Measurements from ENCODE around the gene ARHGAP10.

ARHGAP10 gene

GRCh38 chr4:147950261-147950660 lies 218.4 kb downstream of the ARHGAP10 start:
- DNase-seq (ENCODE audit: low read depth in 2 of 2), result no peak

- DNase-seq (ENCODE audit: low read depth in 2 of 2), result no peak
Measured at GRCh38 chr4:147950841-147951240, 219.0 kb downstream of the ARHGAP10 start.

GRCh38 chr4:147954850-147955249 lies 223.0 kb downstream of the ARHGAP10 start:
- DNase-seq (ENCODE audit: low read depth in 2 of 2), result peak in 1 of 2 experiments; percentile 25

- no peak for DNase-seq (ENCODE audit: low read depth in 2 of 2)
Measured at GRCh38 chr4:147955827-147956558, 224.1 kb downstream of the ARHGAP10 start.

- no peak for DNase-seq (ENCODE audit: low read depth in 2 of 2)
Measured at GRCh38 chr4:147957446-147957845, 225.6 kb downstream of the ARHGAP10 start.

- no peak for DNase-seq (ENCODE audit: low read depth in 2 of 2)
Measured at GRCh38 chr4:147958057-147958456, 226.2 kb downstream of the ARHGAP10 start.

DNA sequence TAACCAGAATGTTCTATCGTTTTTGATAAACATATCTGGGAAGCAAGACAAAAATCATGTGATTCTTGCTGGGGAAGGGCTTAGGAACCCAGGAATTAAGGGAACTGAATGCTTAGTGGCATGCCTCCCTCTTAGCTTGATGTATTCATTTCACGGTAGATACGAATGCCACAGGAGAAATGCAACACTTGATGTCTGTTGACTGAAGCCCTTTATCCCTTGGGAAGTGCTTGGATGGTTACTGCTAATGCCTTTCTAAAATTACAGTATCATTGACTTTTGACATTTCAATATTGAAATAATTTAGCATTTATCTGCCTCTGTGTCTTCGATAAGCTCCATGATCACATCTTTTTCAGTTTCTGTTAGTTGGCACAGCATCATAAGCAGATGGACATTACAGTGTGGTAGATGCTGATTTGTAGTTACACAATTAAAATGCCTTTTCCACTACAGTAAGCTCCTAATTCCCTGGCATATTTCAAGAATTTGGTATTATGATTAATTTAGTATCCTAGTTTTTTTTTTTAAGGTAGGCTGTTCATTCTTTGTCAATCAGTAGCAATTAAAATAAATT lies 226.7 kb downstream of the ARHGAP10 start:
- DNase-seq (ENCODE audit: low read depth in 2 of 2), result no peak

DNA sequence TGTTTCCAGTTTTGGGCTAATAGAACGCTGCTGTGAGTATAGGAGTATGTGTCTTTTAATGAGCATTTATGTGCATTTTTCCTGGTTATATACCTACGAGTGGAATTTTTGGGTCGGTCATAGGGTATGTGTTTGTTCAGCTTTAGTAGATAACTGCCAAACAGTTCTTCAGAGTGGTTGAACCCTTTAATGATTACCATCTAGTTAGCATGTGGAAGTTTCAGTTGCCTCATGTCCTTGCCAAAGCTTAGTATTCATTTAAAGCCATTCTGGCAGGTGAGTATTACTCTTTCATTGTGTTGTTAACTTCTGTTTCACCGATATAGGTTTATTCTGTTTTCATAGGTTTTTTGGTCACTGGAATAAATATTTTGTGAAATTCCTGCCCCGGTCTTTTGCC lies 229.1 kb downstream of the ARHGAP10 start:
- DNase-seq (ENCODE audit: low read depth in 2 of 2), result no peak

DNA sequence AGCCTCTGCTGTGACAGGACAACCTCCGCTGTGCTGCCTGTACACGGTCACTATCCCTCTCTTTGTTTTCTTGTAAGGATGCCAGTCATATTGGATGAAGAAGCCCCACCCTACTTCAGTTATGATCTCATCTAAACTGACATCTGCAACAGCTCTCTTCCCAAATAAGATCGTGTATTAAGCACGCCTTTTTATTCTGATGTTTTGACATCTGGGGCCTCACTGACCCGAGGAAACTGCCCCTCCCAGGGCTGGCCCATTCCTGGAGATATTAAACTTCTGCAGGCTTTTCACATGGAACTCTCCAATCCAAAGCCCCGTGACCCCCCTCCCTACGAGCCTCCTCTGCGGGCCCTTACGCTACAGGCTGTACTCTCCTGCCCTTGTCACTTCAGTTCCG lies 232.0 kb downstream of the ARHGAP10 start:
- no peak for DNase-seq (ENCODE audit: low read depth in 2 of 2)

DNA sequence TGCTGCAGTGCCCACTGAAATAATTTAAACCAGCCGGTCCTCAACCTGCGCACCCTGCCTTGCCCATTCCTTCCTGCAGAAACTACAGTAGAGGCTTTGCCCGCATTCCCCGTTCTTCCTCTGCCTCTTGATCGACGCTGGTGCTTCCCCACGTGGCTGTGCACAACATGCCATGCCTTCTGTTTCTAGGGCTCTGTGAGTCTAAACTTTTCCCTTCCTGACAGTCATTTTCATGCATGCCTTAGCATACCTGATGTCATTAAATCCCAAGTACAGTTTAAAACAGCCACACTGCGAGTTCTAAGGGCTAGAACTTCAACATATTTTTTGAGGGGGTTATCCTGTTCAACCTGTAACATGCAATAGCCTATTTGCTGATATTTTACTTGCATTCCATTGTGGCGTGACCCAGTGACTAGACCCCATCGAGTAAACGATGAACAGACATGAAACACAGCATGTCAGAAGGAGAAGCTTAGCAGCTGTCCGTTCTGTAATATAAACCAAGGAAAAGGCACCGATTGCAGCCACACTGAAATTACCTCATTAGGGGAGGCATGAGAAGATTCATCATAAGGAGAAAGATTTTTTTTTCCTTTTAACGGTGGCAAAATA lies 232.5 kb downstream of the ARHGAP10 start:
- DNase-seq (ENCODE audit: low read depth in 2 of 2), result no peak

DNA sequence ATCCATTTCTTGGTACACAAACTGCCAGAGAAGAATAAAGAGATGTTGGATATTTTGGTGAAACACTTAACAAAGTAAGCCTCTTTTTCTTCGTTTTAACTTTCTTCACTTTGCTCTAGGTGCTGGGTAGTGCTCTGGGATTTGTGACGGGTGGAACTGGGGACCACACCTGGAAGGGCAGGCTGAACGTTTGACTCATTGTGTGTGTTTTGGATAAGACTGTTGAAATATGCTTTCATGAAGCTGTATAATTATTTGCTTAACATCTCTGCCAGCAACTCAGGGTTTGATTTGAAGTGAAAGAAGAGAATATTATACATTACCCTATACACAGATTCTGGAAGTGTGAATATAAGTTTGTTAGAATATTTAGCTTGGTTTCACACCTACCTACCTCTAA lies 233.2 kb downstream of the ARHGAP10 start:
- no peak for DNase-seq (ENCODE audit: low read depth in 2 of 2)

DNA sequence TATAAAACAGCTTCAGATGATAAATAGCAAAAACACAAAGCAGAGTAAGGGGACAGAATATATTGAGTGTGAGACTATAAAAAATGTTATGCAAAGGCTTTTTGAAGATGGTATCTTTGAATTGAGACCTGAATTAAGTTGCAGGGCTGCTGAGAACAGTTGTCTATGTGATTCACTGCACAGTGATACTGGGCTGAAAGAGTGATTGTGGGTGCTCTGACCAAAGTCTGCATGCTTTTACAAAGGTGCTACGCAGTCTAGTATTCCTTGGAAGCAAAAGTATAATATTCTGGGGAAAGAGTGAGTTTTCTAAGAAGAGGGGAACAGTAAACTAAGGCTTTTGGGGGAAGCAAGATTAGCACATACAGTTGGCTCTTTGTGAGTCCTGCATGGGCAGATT lies 234.0 kb downstream of the ARHGAP10 start:
- DNase-seq (ENCODE audit: low read depth in 2 of 2), result no peak

DNA sequence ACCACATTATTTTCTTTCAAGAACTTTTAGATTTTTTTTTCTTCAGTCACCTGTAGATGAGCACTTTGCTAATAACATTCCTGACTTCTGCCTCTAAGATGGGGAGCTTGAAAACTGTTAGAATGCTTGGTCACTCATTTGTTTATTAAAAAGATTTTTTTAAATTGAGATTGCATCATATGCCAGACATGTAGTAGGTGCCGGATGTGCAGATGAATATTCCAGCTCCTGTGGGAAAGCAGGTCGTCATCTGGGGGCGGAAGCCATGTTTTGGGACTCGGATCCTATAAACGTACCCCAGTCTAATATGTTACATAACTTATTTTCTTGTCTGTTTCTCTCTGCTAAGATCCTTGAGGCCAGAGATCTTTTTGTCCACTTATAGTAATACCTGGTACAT lies 236.8 kb downstream of the ARHGAP10 start:
- DNase-seq (ENCODE audit: low read depth in 2 of 2), result no peak

GRCh38 chr4:147969573-147970385 lies 237.9 kb downstream of the ARHGAP10 start:
- DNase-seq (ENCODE audit: low read depth in 2 of 2), result no peak

DNA sequence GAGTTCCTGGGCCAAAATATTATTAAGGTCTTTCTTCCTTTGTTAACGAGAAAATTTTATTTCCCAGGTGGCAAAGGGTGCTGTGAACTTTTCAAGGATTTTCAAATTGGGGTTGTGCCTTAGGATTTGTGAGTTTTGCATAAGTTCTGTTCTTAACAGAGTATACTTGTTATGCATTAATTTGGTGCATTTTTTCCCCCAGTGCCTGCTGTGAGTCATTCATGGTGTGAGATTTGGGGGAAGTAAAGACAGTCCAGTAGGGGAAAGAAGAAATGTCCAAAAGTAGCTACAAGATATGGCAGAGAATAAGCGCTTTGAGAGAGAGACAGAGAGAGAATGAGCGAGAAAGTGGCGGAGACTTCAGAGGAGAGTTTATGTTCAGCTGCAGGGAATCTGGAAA lies 239.2 kb downstream of the ARHGAP10 start:
- DNase-seq (ENCODE audit: low read depth in 2 of 2), result no peak

DNA sequence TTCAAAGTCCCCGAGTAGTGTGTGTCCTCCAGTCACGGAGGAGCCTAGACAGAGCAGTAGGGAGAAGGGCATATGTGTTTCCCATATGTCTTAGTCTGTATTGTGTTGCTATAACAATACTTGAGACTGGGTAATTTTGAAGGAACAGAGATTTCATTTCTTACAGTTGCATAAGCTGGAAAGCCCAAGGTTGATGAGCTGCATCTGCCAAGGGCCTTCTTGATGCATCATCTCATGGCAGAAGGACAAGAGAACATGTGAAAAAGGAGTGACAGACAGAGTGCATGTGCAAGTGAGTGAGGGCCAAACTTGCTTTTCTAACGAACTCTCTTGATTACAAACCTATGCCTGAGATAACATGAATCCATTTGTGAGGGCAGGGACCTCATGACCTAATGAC lies 243.4 kb downstream of the ARHGAP10 start:
- no peak for DNase-seq (ENCODE audit: low read depth in 2 of 2)

DNA sequence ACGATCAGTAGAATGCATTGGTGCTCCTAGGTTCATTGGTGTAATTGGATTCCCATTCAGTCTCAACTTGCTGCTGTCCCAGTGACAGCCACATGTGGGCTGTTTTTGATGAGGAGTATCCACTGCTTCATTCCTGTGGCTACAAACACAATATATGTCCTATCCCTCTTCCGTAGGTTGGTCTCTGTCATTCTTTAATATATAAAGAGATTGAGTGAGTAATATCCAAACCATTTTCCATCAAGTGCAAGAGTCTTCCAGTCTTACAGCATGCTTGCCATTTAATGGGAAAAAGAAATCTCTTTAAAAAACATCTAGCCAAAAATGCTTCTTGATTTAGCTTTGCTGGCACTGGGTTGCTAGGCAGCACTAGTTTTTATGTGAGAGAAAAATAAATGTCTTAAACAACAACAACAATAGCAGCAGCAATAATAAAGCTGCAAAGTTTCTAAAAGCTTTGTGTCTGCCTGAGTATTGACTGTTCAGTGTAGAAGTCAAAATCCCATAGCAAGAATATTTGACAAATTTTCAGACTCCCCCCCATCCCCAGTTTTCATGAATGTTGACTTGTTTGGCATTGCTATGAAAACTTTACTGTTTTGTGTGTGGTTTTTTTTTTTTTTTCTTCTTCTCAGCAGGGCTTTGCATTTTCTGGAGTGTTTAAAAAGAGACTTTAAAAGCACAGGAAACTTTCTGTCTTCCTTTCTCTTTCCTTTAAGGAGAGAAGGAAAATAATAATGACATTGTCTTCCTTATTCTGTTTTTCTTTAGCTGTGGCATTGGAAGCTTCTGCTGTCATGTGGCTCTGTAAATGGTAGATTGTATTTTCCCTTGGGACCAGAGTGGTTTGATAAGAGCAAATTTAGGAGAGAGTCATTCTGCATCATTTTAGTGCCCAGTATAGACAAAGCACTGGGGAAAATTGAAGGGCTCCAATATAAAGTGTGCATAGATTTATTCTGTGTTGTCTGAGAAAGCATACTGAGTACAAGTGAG lies 244.3 kb downstream of the ARHGAP10 start:
- DNase-seq (ENCODE audit: low read depth in 2 of 2), result peak; percentile 34 to 44

- no peak for DNase-seq (ENCODE audit: low read depth in 2 of 2)
Measured at GRCh38 chr4:147980586-147980985, 248.7 kb downstream of the ARHGAP10 start.

GRCh38 chr4:147981305-147981704 lies 249.4 kb downstream of the ARHGAP10 start:
- no peak for DNase-seq (ENCODE audit: low read depth in 2 of 2)

GRCh38 chr4:147984065-147984777 lies 252.3 kb downstream of the ARHGAP10 start:
- DNase-seq (ENCODE audit: low read depth in 2 of 2), result peak; percentile 28 to 32

- no peak for DNase-seq (ENCODE audit: low read depth in 2 of 2)
Measured at GRCh38 chr4:147984778-147985138, 252.9 kb downstream of the ARHGAP10 start.

Data from fibroblast of skin of left quadriceps (primary cell).